WTC11 (cell line): ENCODE data around the gene CPLANE1.

Experiments
- ELF4 ChIP-seq: sonication (generic); formaldehyde crosslinking; IDR thresholded peaks from 2 replicates; pipeline ENCODE4 v1.8.1; 2022; ENCODE audit warnings: low read depth, mild to moderate bottlenecking, moderate library complexity, missing genetic modification reagents
- JUN ChIP-seq: sonication (generic); formaldehyde crosslinking; IDR thresholded peaks from 2 replicates; pipeline ENCODE4 v1.8.0; 2023; ENCODE audit warnings: mild to moderate bottlenecking, missing genetic modification reagents
- RORB ChIP-seq: fragments of 250-450 bp; sonication (Bioruptor Pico); IDR thresholded peaks from 2 replicates; pipeline ENCODE4 v1.9.0; 2021; ENCODE audit warnings: mild to moderate bottlenecking
- ZNF219 ChIP-seq: sonication (generic); formaldehyde crosslinking; IDR thresholded peaks from 2 replicates; pipeline ENCODE4 v1.8.0; 2023; ENCODE audit warnings: missing genetic modification reagents, mild to moderate bottlenecking, borderline replicate concordance
- ZNF425 ChIP-seq: fragments of 250-450 bp; sonication (Bioruptor Pico); conservative IDR thresholded peaks from 2 replicates; pipeline ENCODE4 v1.9.0; 2021; ENCODE audit warnings: mild to moderate bottlenecking
- TF ChIP-seq, protein P1 (sequence below): fragments of 200-600 bp; IDR thresholded peaks from 2 replicates; pipeline ENCODE4 v1.8.0; 2022; ENCODE audit warnings: antibody characterized with exemption
- TF ChIP-seq, protein P2 (sequence below): fragments of 250-450 bp; sonication (Bioruptor Pico); IDR thresholded peaks from 2 replicates; pipeline ENCODE4 v2.1.2; 2022; ENCODE audit warnings: mild to moderate bottlenecking, moderate library complexity

DNA sequence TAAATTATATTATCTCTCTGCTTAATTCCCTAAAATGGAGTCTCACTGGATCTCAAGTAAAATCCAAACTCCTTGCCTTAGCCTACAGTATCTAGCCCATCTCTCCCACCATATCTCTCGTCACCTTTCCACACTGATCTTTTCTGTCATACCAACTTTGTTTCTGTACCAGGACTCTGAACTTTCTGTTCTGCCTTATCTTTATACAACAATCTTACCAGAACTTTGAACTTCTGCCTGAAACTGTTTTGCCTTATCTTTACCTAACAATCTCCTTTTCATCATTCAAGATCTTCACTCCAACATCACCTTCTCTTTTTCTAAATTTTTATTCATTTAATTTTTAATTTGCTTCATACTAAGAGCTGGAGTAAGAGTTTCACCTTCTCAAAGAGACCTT lies 139.0 kb downstream of the CPLANE1 start:
- TF ChIP-seq, protein P1, sequence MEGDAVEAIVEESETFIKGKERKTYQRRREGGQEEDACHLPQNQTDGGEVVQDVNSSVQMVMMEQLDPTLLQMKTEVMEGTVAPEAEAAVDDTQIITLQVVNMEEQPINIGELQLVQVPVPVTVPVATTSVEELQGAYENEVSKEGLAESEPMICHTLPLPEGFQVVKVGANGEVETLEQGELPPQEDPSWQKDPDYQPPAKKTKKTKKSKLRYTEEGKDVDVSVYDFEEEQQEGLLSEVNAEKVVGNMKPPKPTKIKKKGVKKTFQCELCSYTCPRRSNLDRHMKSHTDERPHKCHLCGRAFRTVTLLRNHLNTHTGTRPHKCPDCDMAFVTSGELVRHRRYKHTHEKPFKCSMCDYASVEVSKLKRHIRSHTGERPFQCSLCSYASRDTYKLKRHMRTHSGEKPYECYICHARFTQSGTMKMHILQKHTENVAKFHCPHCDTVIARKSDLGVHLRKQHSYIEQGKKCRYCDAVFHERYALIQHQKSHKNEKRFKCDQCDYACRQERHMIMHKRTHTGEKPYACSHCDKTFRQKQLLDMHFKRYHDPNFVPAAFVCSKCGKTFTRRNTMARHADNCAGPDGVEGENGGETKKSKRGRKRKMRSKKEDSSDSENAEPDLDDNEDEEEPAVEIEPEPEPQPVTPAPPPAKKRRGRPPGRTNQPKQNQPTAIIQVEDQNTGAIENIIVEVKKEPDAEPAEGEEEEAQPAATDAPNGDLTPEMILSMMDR, result no peak
- TF ChIP-seq RORB (CRISPR knock-in tag), result no peak
- no peak for TF ChIP-seq ELF4 (CRISPR knock-in tag)
- TF ChIP-seq ZNF219 (CRISPR knock-in tag), result no peak
- TF ChIP-seq JUN, result no peak
- TF ChIP-seq ZNF425 (CRISPR knock-in tag), result no peak
- TF ChIP-seq, protein P2, sequence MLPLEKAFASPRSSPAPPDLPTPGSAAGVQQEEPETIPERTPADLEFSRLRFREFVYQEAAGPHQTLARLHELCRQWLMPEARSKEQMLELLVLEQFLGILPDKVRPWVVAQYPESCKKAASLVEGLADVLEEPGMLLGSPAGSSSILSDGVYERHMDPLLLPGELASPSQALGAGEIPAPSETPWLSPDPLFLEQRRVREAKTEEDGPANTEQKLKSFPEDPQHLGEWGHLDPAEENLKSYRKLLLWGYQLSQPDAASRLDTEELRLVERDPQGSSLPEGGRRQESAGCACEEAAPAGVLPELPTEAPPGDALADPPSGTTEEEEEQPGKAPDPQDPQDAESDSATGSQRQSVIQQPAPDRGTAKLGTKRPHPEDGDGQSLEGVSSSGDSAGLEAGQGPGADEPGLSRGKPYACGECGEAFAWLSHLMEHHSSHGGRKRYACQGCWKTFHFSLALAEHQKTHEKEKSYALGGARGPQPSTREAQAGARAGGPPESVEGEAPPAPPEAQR, result no peak
